Pancreas (tissue), 8 donors: Measurements from ENCODE around the gene DGCR6. TPM values are rescaled to one million over a fixed set of nuclear protein-coding genes. Genes with fewer than 3 reads are reported as not detected.

Experiments used
- polyA plus RNA-seq, 2 donors: library from polyadenylated mRNA; stranded (reverse); fragments of 200-250 nt; gene quantifications; one replicate each; pipeline ENCODE4 v1.2.3, GENCODE V29; 2013
- total RNA-seq, 6 donors: library from RNA; stranded (reverse); fragmentation: NEBNext Ultra II Directional in 4 of 6; extraction: Animal tissue kit (Norgen Biotek cat#: 25700) in 4 of 6; gene quantifications; one replicate each; pipeline versions ENCODE4 v1.2.1 to v1.2.4, GENCODE V29; 2021 to 2023
- donor health status: healthy with polysubstance abuse.
- donor health status: DM: no; HTN: no; CAD: no; lungs with moderate emphysema.
- donor health status: DM: no; HTN: no; CAD: no.
- donor health status: Bipolar disorder and iron deficiency.
- donor health status: DM: yes; HTN: yes; CAD: no.
- donor health status: DM: no; HTN: no; CAD: no.
- donor health status: DM: no; HTN: no; CAD: no.
- donor health status: DM: yes; HTN: yes; CAD: no.

The DGCR6 gene
- total and polyA plus RNA-seq, 8 donors = 0.76 to 4.1 (median 2.0) TPM

Other genes starting within 250 kb of the DGCR6 start
- gene PRODH, start 30.0 kb downstream of the DGCR6 start, total RNA-seq = 1 to 10 TPM in 2 of 6 donors, under 1 TPM in 4; 0.35 to 4.1 (median 0.78) TPM
- gene PRODH, start 30.0 kb downstream of the DGCR6 start, polyA plus RNA-seq = 1 to 10 TPM in 1 of 2 donors, under 1 TPM in 1; 0.65 to 1.7 TPM
- gene DGCR2, start 216.1 kb downstream of the DGCR6 start, total RNA-seq = 10 to 100 TPM; 24.3 to 41.5 (median 34.7) TPM
- gene DGCR2, start 216.1 kb downstream of the DGCR6 start, polyA plus RNA-seq = 10 to 100 TPM; 26.7 to 28.7 TPM
- under 1 TPM in 2 of 6 donors, not detected in 4; 0.08 to 0.09 TPM for gene TSSK2, start 225.0 kb downstream of the DGCR6 start, total RNA-seq
- under 1 TPM; 0.27 to 0.31 TPM for gene TSSK2, start 225.0 kb downstream of the DGCR6 start, polyA plus RNA-seq
- gene ESS2, start 238.3 kb downstream of the DGCR6 start, total RNA-seq = 1 to 10 TPM; 5.4 to 7.3 (median 6.2) TPM
- 10 to 100 TPM; 13.3 to 14.6 TPM for gene ESS2, start 238.3 kb downstream of the DGCR6 start, polyA plus RNA-seq
- not detected for gene GSC2, start 244.0 kb downstream of the DGCR6 start, total RNA-seq
- gene GSC2, start 244.0 kb downstream of the DGCR6 start, polyA plus RNA-seq = not detected